Naive B cell (primary cell): ENCODE results near the gene BBOX1. TPM values are rescaled to one million over a fixed set of nuclear protein-coding genes. Genes with fewer than 3 reads are reported as not detected.
"Not testable (repeated sequence)": the region's sequence is repeated elsewhere in the genome, so short reads cannot be mapped to it uniquely, and the experiment has no call there.

Experiments
- ATAC-seq, 2 donors: fragments of 150-1000 bp; cut with Tn5 transposase; 2 replicates each; pipeline ENCODE4 v1.10.0; 2021; ENCODE audit warnings: low read depth in 2 of 2, mild to moderate bottlenecking in 2 of 2, moderate library complexity in 2 of 2
- DNase-seq: peaks from one replicate; pipeline ENCODE4 v3.0.0; 2022
- H3K27ac Mint-ChIP-seq, 6 donors: one replicate each; pipeline ENCODE4 v1.8.0; 2020 to 2022; ENCODE audit warnings: mild to moderate bottlenecking in 6 of 6, mixed read lengths in 6 of 6, moderate library complexity in 5 of 6, inconsistent platforms in 2 of 6
- H3K27me3 Mint-ChIP-seq, 3 donors: one replicate each; pipeline ENCODE4 v1.8.0; 2021 to 2022; ENCODE audit warnings: mixed read lengths in 3 of 3, mild to moderate bottlenecking in 1 of 3
- H3K36me3 Mint-ChIP-seq, 2 donors: one replicate each; pipeline ENCODE4 v1.8.0; 2020 to 2022; ENCODE audit warnings: mixed read lengths in 2 of 2, inconsistent platforms in 1 of 2, mild to moderate bottlenecking in 1 of 2
- H3K4me1 Mint-ChIP-seq, 3 donors: one replicate each; pipeline ENCODE4 v1.8.0; 2020 to 2022; ENCODE audit warnings: mixed read lengths in 3 of 3, inconsistent platforms in 1 of 3, mild to moderate bottlenecking in 1 of 3, moderate library complexity in 1 of 3
- H3K4me3 Mint-ChIP-seq, 8 donors: one replicate each; pipeline ENCODE4 v1.8.0; 2020 to 2022; ENCODE audit warnings: mild to moderate bottlenecking in 8 of 8, mixed read lengths in 8 of 8, moderate library complexity in 8 of 8, inconsistent platforms in 2 of 8
- H3K9me3 Mint-ChIP-seq, 7 donors: one replicate each; pipeline ENCODE4 v1.8.0; 2020 to 2022; ENCODE audit warnings: mixed read lengths in 7 of 7, mild to moderate bottlenecking in 5 of 7, inconsistent platforms in 2 of 7, moderate library complexity in 1 of 7
- polyA plus RNA-seq, 6 donors: library from polyadenylated mRNA; unstranded; fragments of 300-500 nt; fragmentation: Illumina TruSeq; gene quantifications; one replicate each; pipeline ENCODE4 v1.2.3, GENCODE V29; 2021; ENCODE audit warnings: low read depth in 6 of 6

BBOX1 gene
- polyA plus RNA-seq, 6 donors from 2014 or later: not detected

DNA sequence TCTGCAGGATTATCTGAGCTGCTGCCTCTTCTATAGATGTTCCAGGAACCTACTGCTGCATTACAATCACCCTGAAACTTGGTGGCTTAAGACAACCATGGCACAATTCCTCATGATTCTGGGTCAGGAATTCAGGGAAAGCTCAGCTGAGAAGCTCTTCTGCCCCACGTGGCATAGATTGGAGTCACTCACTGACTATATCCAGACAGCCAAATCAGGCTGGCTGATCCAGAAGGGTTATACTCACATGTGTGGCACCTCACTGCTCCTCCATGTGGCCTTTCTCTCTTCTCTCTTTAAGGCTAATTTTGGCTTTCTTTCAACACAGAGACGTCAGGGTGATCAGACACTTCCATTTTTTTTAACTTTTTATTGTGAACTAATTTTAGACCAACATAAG, 125.5 kb downstream of the BBOX1 start:
- Mint-ChIP-seq H3K4me1 (no peaks in the 10 kb centered on the region), H3K27ac (no peak overlapping the region), H3K4me3 (no peak overlapping the region), H3K9me3 (peaks cover 0 to 5% (median 0%) of the 10 kb centered on the region in 7 donors), H3K36me3 (no peaks in the 10 kb centered on the region), H3K27me3 (peaks cover 0 to 5% (median 0%) of the 10 kb centered on the region in 3 donors)
- no peak for DNase-seq
- ATAC-seq: no peak

DNA sequence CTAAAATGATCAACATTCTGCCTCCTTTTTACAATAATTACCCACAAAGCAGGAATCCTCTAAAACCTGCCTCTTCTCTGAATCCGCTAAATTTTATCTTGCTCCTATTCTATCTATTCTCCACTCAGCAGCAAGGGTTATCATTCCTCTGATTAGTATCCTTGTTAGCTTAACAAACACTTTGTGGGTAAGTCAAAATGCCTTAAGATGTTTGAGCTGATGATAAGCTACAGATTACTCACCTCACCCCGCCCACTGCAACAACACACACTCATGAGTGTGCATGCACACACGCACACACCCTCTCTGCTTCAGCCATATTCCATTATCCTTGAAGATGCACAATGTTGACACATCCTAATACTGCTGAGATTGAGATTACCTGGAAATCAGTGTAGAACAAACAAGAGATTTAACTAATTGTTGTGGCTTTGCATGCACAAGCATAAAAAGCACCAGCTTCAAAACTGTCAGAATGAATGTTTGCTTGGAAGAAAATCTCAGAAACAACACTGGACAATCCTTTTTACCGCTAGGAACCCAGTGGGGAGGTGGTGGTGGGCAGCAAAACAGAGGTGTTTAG, 130.9 kb downstream of the BBOX1 start:
- Mint-ChIP-seq H3K4me1 (no peaks in the 10 kb centered on the region), H3K4me3 (no peak overlapping the region), H3K36me3 (no peaks in the 10 kb centered on the region), H3K27ac (no peak overlapping the region), H3K9me3 (peaks cover 0 to 5% (median 0%) of the 10 kb centered on the region in 7 donors), H3K27me3 (peaks cover 0 to 14% (median 4%) of the 10 kb centered on the region in 3 donors)
- ATAC-seq (no peak), DNase-seq (no peak)

DNA sequence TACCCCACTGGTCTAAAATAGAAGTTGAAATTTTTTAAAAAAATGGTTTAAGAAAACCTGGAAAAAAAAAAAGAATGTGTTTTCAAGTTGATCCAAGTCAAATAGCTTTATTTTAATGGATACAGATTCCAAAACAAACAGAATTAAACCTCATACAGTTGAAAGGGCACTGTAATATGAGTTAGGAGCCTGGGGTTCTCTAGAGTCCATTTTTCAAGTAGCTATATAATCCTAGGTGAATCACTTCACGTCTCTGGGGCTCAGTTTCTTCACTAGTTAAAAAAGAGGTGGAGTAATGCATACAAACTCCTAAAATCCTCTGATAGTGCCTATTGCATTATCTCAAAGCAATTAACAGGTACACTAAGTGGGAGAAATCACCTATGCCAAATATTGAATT, 132.9 kb downstream of the BBOX1 start:
- ATAC-seq (no peak), DNase-seq (no peak)
- H3K27me3 Mint-ChIP-seq: peaks cover 9 to 14% (median 13%) of the 10 kb centered on the region in 3 donors
- H3K4me1 Mint-ChIP-seq: no peaks in the 10 kb centered on the region
- no peak overlapping the region for H3K27ac Mint-ChIP-seq
- peaks cover 0 to 5% (median 0%) of the 10 kb centered on the region in 7 donors for H3K9me3 Mint-ChIP-seq
- H3K36me3 Mint-ChIP-seq: no peaks in the 10 kb centered on the region
- H3K4me3 Mint-ChIP-seq: no peak overlapping the region

DNA sequence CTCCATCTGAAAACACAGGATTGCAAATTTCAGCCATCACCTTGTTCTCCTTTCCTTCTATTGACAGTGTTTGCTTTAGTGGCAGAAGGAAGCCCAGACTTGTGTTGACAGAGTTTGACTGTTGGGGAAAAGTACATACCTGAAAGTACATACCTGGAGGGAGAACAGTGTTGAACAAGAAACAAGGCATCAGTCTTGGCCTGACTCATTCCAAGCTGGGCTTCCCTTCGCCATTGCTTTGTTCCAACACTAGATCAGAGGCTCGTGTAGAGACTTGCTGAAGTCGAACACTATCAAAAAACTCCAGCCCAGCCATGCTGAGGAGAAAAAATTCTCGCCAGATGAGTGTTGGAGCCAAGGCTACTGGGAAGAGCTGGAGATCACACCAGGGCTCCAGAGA, 133.4 kb downstream of the BBOX1 start:
- DNase-seq (no peak), ATAC-seq (no peak)
- Mint-ChIP-seq H3K4me3 (no peak overlapping the region), H3K27ac (no peak overlapping the region), H3K9me3 (peaks cover 0 to 2% (median 0%) of the 10 kb centered on the region in 7 donors), H3K36me3 (no peaks in the 10 kb centered on the region), H3K4me1 (no peaks in the 10 kb centered on the region), H3K27me3 (peaks cover 9 to 15% (median 13%) of the 10 kb centered on the region in 3 donors)

DNA sequence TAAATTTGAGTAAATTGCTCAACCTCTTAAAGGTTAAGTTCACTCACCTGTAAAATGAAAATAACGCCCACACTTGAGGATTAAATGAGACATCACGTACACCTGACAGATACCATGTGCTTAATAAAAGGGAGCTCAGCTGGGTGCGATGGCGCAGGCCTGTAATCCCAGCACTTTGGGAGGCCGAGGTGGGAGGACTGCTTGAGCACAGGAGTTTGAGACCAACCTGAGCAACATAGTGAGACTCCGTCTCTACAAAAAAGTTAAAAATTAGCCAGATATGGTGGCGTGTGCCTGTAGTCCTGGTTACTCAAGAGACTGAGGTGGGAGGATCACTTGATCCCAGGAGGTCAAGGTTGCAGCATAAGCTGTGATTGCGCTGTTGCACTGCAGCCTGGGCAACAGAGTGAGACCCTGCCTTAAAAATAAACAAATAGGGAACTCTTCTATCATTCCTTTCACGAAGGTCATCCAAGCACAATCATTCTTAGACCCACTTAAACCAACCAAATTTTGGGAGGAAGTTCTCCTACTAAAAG, 134.1 kb downstream of the BBOX1 start:
- no peaks in the 10 kb centered on the region for H3K9me3 Mint-ChIP-seq
- DNase-seq (no peak), ATAC-seq (no peak)
- H3K4me1 Mint-ChIP-seq: no peaks in the 10 kb centered on the region
- H3K36me3 Mint-ChIP-seq: no peaks in the 10 kb centered on the region
- H3K4me3 Mint-ChIP-seq: no peak overlapping the region
- H3K27ac Mint-ChIP-seq: no peak overlapping the region
- H3K27me3 Mint-ChIP-seq: peaks cover 9 to 15% (median 13%) of the 10 kb centered on the region in 3 donors

DNA sequence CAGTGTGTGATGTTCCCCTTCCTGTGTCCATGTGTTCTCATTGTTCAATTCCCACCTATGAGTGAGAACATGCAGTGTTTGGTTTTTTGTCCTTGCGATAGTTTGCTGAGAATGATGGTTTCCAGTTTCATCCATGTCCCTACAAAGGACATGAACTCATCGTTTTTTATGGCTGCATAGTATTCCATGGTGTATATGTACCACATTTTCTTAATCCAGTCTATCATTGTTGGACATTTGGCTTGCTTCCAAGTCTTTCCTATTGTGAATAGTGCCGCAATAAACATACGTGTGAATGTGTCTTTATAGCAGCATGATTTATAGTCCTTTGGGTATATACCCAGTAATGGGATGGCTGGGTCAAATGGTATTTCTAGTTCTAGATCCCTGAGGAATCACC, 134.9 kb downstream of the BBOX1 start:
- not testable (repeated sequence) for H3K4me3 Mint-ChIP-seq, H3K9me3 Mint-ChIP-seq, H3K27ac Mint-ChIP-seq, H3K36me3 Mint-ChIP-seq, ATAC-seq, DNase-seq, H3K4me1 Mint-ChIP-seq
- peaks cover 9 to 15% (median 13%) of the 10 kb centered on the region in 3 donors for H3K27me3 Mint-ChIP-seq

Other genes with a start within 250 kb of the BBOX1 start
- not detected for gene FIBIN, start 46.7 kb upstream of the BBOX1 start, polyA plus RNA-seq